Neural progenitor cell (in vitro differentiated cells): ENCODE results near the gene ZNF536. TPM values are rescaled to one million over a fixed set of nuclear protein-coding genes. Genes with fewer than 3 reads are reported as not detected.

Source experiments
- DNase-seq: peaks from one replicate; pipeline ENCODE4 v3.0.0-alpha.2; 2016; ENCODE audit warnings: low spot score
- H2AFZ ChIP-seq: fragments of 200-600 bp; sonication (generic); replicated peaks from 2 replicates; pipeline ENCODE4 v1.6.1; 2016; ENCODE audit warnings: antibody characterized with exemption
- H3F3A ChIP-seq: fragments of 200-600 bp; sonication (generic); 2 replicates; pipeline ENCODE4 v1.6.1; 2016; ENCODE audit warnings: antibody characterized with exemption, low read depth
- H3K27ac ChIP-seq: fragments of 200-600 bp; sonication (generic); 2 replicates; pipeline ENCODE4 v1.5.1; 2016; ENCODE audit warnings: mild to moderate bottlenecking
- H3K27me3 ChIP-seq: fragments of 200-600 bp; sonication (generic); 2 replicates; pipeline ENCODE4 v1.6.1; 2016; ENCODE audit warnings: mild to moderate bottlenecking, moderate library complexity
- H3K36me3 ChIP-seq: fragments of 200-600 bp; sonication (generic); 2 replicates; pipeline ENCODE4 v1.5.1; 2016
- H3K4me1 ChIP-seq: fragments of 200-600 bp; sonication (generic); 2 replicates; pipeline ENCODE4 v1.6.1; 2016; ENCODE audit warnings: mixed run types
- H3K4me2 ChIP-seq: fragments of 200-600 bp; sonication (generic); 2 replicates; pipeline ENCODE4 v1.6.1; 2016
- H3K4me3 ChIP-seq: fragments of 200-600 bp; sonication (generic); 2 replicates; pipeline ENCODE4 v1.5.1; 2016
- H3K79me2 ChIP-seq: fragments of 200-600 bp; sonication (generic); 2 replicates; pipeline ENCODE4 v1.6.1; 2016; ENCODE audit warnings: low read depth
- H3K9ac ChIP-seq: fragments of 200-600 bp; sonication (generic); 2 replicates; pipeline ENCODE4 v1.6.1; 2016
- H3K9me3 ChIP-seq: fragments of 200-600 bp; sonication (generic); 2 replicates; pipeline ENCODE4 v1.5.1; 2016; ENCODE audit warnings: low read depth
- H4K20me1 ChIP-seq: fragments of 200-600 bp; sonication (generic); 2 replicates; pipeline ENCODE4 v1.6.1; 2016; ENCODE audit warnings: low read depth
- H3K27ac Mint-ChIP-seq: 3 replicates; pipeline ENCODE4 v1.8.0; 2021; ENCODE audit warnings: mixed read lengths
- H3K27me3 Mint-ChIP-seq: 2 replicates; pipeline ENCODE4 v1.8.0; 2022; ENCODE audit warnings: low read depth, mild to moderate bottlenecking, inconsistent platforms, moderate library complexity, mixed read lengths; ENCODE audit not compliant: insufficient read depth
- H3K36me3 Mint-ChIP-seq: 3 replicates; pipeline ENCODE4 v1.8.0; 2021; ENCODE audit warnings: mixed read lengths
- H3K4me1 Mint-ChIP-seq: 3 replicates; pipeline ENCODE4 v1.8.0; 2021; ENCODE audit warnings: mixed read lengths
- H3K4me3 Mint-ChIP-seq: 3 replicates; pipeline ENCODE4 v1.8.0; 2021; ENCODE audit warnings: mild to moderate bottlenecking, moderate library complexity, mixed read lengths
- H3K9me3 Mint-ChIP-seq: 3 replicates; pipeline ENCODE4 v1.8.0; 2020; ENCODE audit warnings: mixed read lengths
- EZH2 ChIP-seq: fragments of 200-600 bp; sonication (generic); IDR thresholded peaks from 2 replicates; pipeline ENCODE4 v1.6.1; 2017; ENCODE audit warnings: antibody characterized with exemption, mild to moderate bottlenecking, moderate library complexity
- EZH2phosphoT487 ChIP-seq: fragments of 200-600 bp; sonication (generic); IDR thresholded peaks from 2 replicates; pipeline ENCODE4 v1.6.1; 2017; ENCODE audit warnings: antibody characterized with exemption
- total RNA-seq: library from RNA; depleted of rRNA; stranded (reverse); fragments of >200 nt; gene quantifications from 2 replicates; pipeline ENCODE4 v1.2.3, GENCODE V29; 2015; ENCODE audit warnings: low replicate concordance
- TF ChIP-seq, protein P1 (sequence below): fragments of 200-600 bp; sonication (generic); IDR thresholded peaks from 2 replicates; pipeline ENCODE4 v1.5.1; 2017; ENCODE audit warnings: antibody characterized with exemption, mild to moderate bottlenecking

ZNF536 gene
- total RNA-seq, 1 donor from 2014 or later = 0.24 TPM

DNA sequence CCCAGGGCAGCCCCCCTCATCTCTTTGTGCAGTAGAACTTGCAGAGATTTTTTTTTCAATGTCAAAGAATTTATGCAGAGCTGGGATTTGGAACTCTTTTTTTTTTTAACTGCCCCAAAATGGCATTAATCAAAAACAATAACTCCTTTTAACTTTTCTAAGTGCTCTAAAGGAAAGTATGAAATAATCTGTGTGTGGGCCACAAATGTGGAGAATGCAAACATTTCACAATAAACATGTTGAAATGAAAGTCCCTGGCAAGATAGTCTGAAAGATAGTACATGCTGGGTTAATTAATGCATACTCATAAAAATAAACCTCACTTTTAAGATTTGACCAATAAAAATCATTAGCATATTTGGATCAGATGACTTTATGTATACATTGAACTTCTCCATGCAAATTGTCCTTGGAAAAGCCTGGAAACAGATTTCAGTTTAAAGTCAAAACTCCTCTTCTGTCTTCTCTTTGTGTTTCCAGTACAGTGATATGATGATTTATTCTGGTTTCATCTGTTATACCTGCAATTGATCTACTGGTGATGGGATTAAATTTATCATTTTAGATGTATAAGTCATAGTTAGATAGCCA lies 30.5 kb upstream of the ZNF536 start:
- no peaks in the 10 kb centered on the region for H3K36me3 Mint-ChIP-seq
- H3K9me3 Mint-ChIP-seq = no peaks in the 10 kb centered on the region
- Histone ChIP-seq H3K4me2 (no peak overlapping the region), H3K9me3 (no peaks in the 10 kb centered on the region), H3K9ac (no peak overlapping the region), H3K27me3 (no peaks in the 10 kb centered on the region), H3K4me3 (no peak overlapping the region), H3K36me3 (no peaks in the 10 kb centered on the region), H3K79me2 (no peaks in the 10 kb centered on the region), H3K4me1 (no peaks in the 10 kb centered on the region), H3K27ac (no peak overlapping the region), H3F3A (no peaks in the 10 kb centered on the region), H4K20me1 (no peaks in the 10 kb centered on the region), H2AFZ (no peak overlapping the region)
- peaks cover 2% of the 10 kb centered on the region for H3K27me3 Mint-ChIP-seq
- DNase-seq = no peak
- H3K4me3 Mint-ChIP-seq = peak overlapping the region; percentile 34
- H3K4me1 Mint-ChIP-seq = peaks cover 20% of the 10 kb centered on the region
- H3K27ac Mint-ChIP-seq = peak overlapping the region; percentile 58
- no peak for TF ChIP-seq EZH2phosphoT487

DNA sequence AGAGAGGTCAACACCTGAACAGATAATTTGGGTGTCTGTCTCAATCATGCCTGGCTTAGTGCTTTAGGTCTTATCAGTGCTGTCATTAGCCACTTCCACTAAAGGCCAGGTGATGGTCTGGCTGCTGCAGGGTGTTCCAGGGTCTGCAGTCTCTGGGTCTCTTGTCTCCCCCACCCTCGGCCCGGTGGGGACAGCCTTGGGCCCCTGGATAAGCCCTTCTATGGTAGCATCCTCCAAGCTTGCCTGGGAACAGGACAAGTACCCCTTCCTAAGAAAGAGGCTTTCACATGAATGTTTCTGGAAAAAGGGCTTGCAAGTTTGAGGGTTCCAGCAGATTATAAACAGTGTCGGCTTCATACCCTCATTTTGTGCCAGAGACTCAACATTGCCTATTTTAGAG lies 29.3 kb upstream of the ZNF536 start:
- Histone ChIP-seq H3K27ac (no peak overlapping the region), H3K4me1 (no peaks in the 10 kb centered on the region), H3K4me2 (no peak overlapping the region), H3K79me2 (no peaks in the 10 kb centered on the region), H3K9me3 (no peaks in the 10 kb centered on the region), H3F3A (no peaks in the 10 kb centered on the region), H4K20me1 (no peaks in the 10 kb centered on the region), H3K27me3 (no peaks in the 10 kb centered on the region), H2AFZ (no peak overlapping the region), H3K36me3 (no peaks in the 10 kb centered on the region), H3K4me3 (no peak overlapping the region), H3K9ac (no peak overlapping the region)
- H3K4me1 Mint-ChIP-seq = peaks cover 20% of the 10 kb centered on the region
- H3K4me3 Mint-ChIP-seq = no peak overlapping the region
- no peak overlapping the region for H3K27ac Mint-ChIP-seq
- no peak for DNase-seq
- H3K27me3 Mint-ChIP-seq = peaks cover 2% of the 10 kb centered on the region
- no peaks in the 10 kb centered on the region for H3K36me3 Mint-ChIP-seq
- H3K9me3 Mint-ChIP-seq = no peaks in the 10 kb centered on the region
- TF ChIP-seq EZH2phosphoT487 (no peak), EZH2 (no peak)
- TF ChIP-seq, protein P1, sequence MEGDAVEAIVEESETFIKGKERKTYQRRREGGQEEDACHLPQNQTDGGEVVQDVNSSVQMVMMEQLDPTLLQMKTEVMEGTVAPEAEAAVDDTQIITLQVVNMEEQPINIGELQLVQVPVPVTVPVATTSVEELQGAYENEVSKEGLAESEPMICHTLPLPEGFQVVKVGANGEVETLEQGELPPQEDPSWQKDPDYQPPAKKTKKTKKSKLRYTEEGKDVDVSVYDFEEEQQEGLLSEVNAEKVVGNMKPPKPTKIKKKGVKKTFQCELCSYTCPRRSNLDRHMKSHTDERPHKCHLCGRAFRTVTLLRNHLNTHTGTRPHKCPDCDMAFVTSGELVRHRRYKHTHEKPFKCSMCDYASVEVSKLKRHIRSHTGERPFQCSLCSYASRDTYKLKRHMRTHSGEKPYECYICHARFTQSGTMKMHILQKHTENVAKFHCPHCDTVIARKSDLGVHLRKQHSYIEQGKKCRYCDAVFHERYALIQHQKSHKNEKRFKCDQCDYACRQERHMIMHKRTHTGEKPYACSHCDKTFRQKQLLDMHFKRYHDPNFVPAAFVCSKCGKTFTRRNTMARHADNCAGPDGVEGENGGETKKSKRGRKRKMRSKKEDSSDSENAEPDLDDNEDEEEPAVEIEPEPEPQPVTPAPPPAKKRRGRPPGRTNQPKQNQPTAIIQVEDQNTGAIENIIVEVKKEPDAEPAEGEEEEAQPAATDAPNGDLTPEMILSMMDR = no peak

DNA sequence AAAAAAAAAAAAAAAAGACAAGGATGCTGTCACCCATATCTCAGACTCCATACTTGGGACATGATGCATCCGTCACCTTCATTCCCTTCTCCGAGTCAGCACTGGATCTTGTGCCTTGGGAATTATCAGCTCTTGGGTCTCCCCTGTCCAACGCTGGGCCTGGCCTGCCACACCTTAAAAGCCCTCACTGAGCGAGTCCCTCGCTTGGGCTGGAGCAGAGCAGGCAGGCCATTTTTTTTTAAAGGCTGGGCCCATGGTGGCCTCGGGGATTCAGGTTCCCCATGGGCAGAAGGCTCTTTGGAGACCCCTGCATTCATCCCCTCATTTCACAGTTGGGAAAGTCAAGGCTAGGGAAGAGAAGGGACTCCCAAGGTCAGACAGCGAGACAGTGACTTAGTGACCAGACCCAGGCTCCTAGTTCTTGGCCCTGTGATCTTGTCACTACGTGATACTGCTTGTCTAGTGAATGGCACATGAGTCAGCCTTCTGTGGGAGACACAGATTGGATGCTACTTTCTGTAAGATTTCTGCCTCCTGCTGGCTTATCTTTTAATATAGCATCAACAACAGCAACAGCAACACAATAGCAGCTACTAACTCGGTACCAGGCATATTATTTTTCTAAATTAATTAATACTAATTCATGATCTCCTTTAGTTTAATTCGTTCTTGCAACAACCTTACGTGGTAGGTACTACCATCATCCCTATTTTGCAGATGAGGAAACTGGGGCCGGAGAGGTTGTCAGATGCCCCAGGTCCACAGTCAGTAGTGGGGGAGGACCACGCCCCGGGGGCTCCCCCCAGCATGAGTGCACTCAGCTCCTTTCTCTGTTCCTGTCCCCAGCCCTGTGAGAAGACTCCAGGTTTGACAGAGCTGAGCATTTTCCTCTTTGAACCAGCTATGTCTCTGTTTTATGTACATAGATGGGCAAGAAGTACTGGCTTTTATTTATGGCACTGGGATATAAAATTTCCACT lies 27.4 kb upstream of the ZNF536 start:
- no peaks in the 10 kb centered on the region for H3K9me3 Mint-ChIP-seq
- H3K27me3 Mint-ChIP-seq = peaks cover 2% of the 10 kb centered on the region
- no peak overlapping the region for H3K4me2 ChIP-seq
- no peaks in the 10 kb centered on the region for H3K36me3 Mint-ChIP-seq
- no peak overlapping the region for H3K27ac Mint-ChIP-seq
- H3K4me3 ChIP-seq = no peak overlapping the region
- TF ChIP-seq EZH2 (no peak), EZH2phosphoT487 (no peak)
- TF ChIP-seq, protein P1 = no peak
- H3K9ac ChIP-seq = no peak overlapping the region
- no peak for DNase-seq
- H4K20me1 ChIP-seq = no peaks in the 10 kb centered on the region
- no peak overlapping the region for H3K4me3 Mint-ChIP-seq
- no peaks in the 10 kb centered on the region for H3K27me3 ChIP-seq
- no peaks in the 10 kb centered on the region for H3K4me1 ChIP-seq
- H3K4me1 Mint-ChIP-seq = peaks cover 29% of the 10 kb centered on the region
- no peaks in the 10 kb centered on the region for H3K36me3 ChIP-seq
- no peak overlapping the region for H3K27ac ChIP-seq
- H3K79me2 ChIP-seq = no peaks in the 10 kb centered on the region
- no peaks in the 10 kb centered on the region for H3F3A ChIP-seq
- H3K9me3 ChIP-seq = no peaks in the 10 kb centered on the region
- no peak overlapping the region for H2AFZ ChIP-seq
